ENCODE data around the gene EIF4G2. TPM values are rescaled to one million over a fixed set of nuclear protein-coding genes. Genes with fewer than 3 reads are reported as not detected.

EIF4G2 gene
- total and polyA plus RNA-seq, 2 of the 8 experiments (the other 6 are each of a cell fraction or from before 2014, with no cell fraction given), result 438 to 964 TPM

DNA sequence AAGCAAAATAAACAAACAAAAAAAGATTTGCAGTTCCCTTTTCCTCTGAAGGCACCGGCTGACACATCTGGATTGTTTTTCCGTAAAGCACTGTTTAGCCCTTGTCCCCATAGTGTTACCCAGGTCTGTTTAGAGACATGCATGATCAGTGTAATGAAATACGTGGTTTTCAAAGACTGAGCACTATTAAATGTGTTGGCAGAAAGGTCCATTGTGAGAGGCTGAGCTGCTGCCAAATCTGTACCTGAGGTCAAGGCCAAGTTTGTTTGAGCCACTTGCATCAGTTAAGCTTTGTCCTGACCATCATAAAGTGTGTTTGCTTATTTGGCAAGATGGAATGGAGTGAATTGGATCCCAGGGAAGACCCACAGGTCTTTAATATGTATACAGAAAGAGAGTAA, 31.3 kb downstream of the EIF4G2 start (continued):
- TF ChIP-seq ATF3 (IDR thresholded peaks at IDR 0.05; ENCODE audit: insufficient read depth, low read depth, low read length) (no peak), CBX8 (IDR thresholded peaks at IDR 0.05; ENCODE audit: borderline replicate concordance, low read depth, low read length) (no peak), HDAC6 (IDR thresholded peaks at IDR 0.05; ENCODE audit: low read depth, low read length) (no peak)

Data from H1 (cell line).